GM13977 (cell line): Measurements from ENCODE around the gene ZBTB8B.

ENCODE experiments used
- DNase-seq: peaks from one replicate; pipeline ENCODE4 v3.0.0; 2012; ENCODE audit warnings: low spot score
- in situ Hi-C: fragments of 300-500 bp; cut with MboI; formaldehyde crosslinking; loops from one replicate; pipeline ENCODE4 v1.12.0; 2022; ENCODE audit warnings: low sequenced_read_pairs, low pct_unique_long_range_greater_than_20kb, mixed read lengths, inconsistent platforms; ENCODE audit not compliant: unreplicated experiment
- TF ChIP-seq, protein P1 (sequence below): IDR thresholded peaks from 2 replicates; pipeline ENCODE4 v1.5.1; 2012; ENCODE audit warnings: mild to moderate bottlenecking, control low read depth; ENCODE audit not compliant: insufficient read depth; ENCODE audit errors: extremely low read depth, missing control alignments

ZBTB8B gene

GRCh38 chr1:32496127-32496526 lies 31.3 kb downstream of the ZBTB8B start:
- no peak for DNase-seq
- in situ Hi-C loops: no loop called here
- TF ChIP-seq, protein P1, sequence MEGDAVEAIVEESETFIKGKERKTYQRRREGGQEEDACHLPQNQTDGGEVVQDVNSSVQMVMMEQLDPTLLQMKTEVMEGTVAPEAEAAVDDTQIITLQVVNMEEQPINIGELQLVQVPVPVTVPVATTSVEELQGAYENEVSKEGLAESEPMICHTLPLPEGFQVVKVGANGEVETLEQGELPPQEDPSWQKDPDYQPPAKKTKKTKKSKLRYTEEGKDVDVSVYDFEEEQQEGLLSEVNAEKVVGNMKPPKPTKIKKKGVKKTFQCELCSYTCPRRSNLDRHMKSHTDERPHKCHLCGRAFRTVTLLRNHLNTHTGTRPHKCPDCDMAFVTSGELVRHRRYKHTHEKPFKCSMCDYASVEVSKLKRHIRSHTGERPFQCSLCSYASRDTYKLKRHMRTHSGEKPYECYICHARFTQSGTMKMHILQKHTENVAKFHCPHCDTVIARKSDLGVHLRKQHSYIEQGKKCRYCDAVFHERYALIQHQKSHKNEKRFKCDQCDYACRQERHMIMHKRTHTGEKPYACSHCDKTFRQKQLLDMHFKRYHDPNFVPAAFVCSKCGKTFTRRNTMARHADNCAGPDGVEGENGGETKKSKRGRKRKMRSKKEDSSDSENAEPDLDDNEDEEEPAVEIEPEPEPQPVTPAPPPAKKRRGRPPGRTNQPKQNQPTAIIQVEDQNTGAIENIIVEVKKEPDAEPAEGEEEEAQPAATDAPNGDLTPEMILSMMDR: no peak

- no peak for DNase-seq
- TF ChIP-seq, protein P1: no peak
- in situ Hi-C loops: no loop called here
These were observed 33.9 kb downstream of the ZBTB8B start for GRCh38 chr1:32498751-32499150.

- TF ChIP-seq, protein P1: peak; percentile 37
- in situ Hi-C loops: no loop called here
- peak; percentile 84 for DNase-seq
These were observed 35.7 kb downstream of the ZBTB8B start for GRCh38 chr1:32500387-32501209.

GRCh38 chr1:32501865-32502264 lies 37.0 kb downstream of the ZBTB8B start:
- no peak for DNase-seq
- in situ Hi-C loops: no loop called here
- TF ChIP-seq, protein P1: no peak

DNA sequence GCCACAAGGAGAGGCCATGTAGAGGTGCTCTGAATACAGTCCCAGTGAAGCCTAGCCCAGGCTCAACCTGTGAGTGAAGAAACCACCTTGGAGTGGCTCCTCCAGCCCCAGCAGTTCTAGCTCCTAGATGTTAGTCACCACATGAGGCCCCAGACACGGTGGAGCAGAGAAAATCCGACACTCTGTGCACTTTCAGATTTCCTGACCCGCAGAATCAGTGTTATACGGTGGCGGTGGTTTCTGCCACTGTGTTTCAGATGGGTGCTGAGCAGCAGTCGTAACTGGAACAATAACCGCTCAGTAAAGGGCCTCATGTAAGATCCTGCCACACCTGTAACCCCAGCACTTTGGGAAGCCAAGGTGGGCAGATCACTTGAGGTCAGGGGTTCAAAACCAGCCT lies 38.3 kb downstream of the ZBTB8B start:
- DNase-seq: no peak
- in situ Hi-C loops: no loop called here
- TF ChIP-seq, protein P1: no peak

- TF ChIP-seq, protein P1: no peak
- DNase-seq: no peak
- in situ Hi-C loops: no loop called here
These were observed 42.1 kb downstream of the ZBTB8B start for GRCh38 chr1:32507021-32507420.
